ENCODE results near the gene TNFSF13B.
"Not testable (repeated sequence)": the region's sequence is repeated elsewhere in the genome, so short reads cannot be mapped to it uniquely, and the experiment has no call there.

The TNFSF13B gene

GRCh38 chr13:108269601-108270328 lies at the start of gene TNFSF13B:
TNFSF13B (plus strand) TSS chr13:108269718; CDS start chr13:108269896, 178 bp downstream.
- DNase-seq (ENCODE audit: low read depth), result peak; percentile 31

GRCh38 chr13:108220041-108220440 lies 49.5 kb upstream of the TNFSF13B start:
- DNase-seq (ENCODE audit: low read depth), result no peak

GRCh38 chr13:108223687-108224503 lies 45.6 kb upstream of the TNFSF13B start:
- no peak for DNase-seq (ENCODE audit: low read depth)

- no peak for DNase-seq (ENCODE audit: low read depth)
These were observed 44.1 kb upstream of the TNFSF13B start for GRCh38 chr13:108225440-108225839.

- DNase-seq (ENCODE audit: low read depth), result no peak
These were observed 43.3 kb upstream of the TNFSF13B start for GRCh38 chr13:108226184-108226583.

- peak; percentile 21 for DNase-seq (ENCODE audit: low read depth)
These were observed 41.8 kb upstream of the TNFSF13B start for GRCh38 chr13:108227651-108228272.

GRCh38 chr13:108230377-108230776 lies 39.1 kb upstream of the TNFSF13B start:
- DNase-seq (ENCODE audit: low read depth), result no peak

GRCh38 chr13:108249150-108249549 lies 20.4 kb upstream of the TNFSF13B start:
- DNase-seq (ENCODE audit: low read depth), result no peak

GRCh38 chr13:108257248-108257647 lies 12.3 kb upstream of the TNFSF13B start:
- no peak for DNase-seq (ENCODE audit: low read depth)

GRCh38 chr13:108263621-108264355 lies 5.7 kb upstream of the TNFSF13B start:
- no peak for DNase-seq (ENCODE audit: low read depth)

GRCh38 chr13:108266321-108266990 lies 3.1 kb upstream of the TNFSF13B start:
- no peak for DNase-seq (ENCODE audit: low read depth)

- DNase-seq (ENCODE audit: low read depth), result no peak
These were observed 2.2 kb upstream of the TNFSF13B start for GRCh38 chr13:108267347-108267746.

- DNase-seq (ENCODE audit: low read depth), result not testable (repeated sequence)
These were observed 1.7 kb upstream of the TNFSF13B start for GRCh38 chr13:108267855-108268254.

- no peak for DNase-seq (ENCODE audit: low read depth)
These were observed 929 bp upstream of the TNFSF13B start for GRCh38 chr13:108268466-108269112.

- no peak for DNase-seq (ENCODE audit: low read depth)
These were observed 924 bp downstream of the TNFSF13B start for GRCh38 chr13:108270442-108270841.

- DNase-seq (ENCODE audit: low read depth), result peak; percentile 6
These were observed 2.8 kb downstream of the TNFSF13B start for GRCh38 chr13:108272333-108272732.

GRCh38 chr13:108273429-108274118 lies 4.1 kb downstream of the TNFSF13B start:
- no peak for DNase-seq (ENCODE audit: low read depth)

- DNase-seq (ENCODE audit: low read depth), result peak; percentile 35
These were observed 5.2 kb downstream of the TNFSF13B start for GRCh38 chr13:108274718-108275117.

- DNase-seq (ENCODE audit: low read depth), result peak; percentile 38
These were observed 6.5 kb downstream of the TNFSF13B start for GRCh38 chr13:108276060-108276459.

GRCh38 chr13:108278466-108278865 lies 8.9 kb downstream of the TNFSF13B start:
- DNase-seq (ENCODE audit: low read depth), result no peak
